ENCODE results near the gene FILIP1.
"Not testable (repeated sequence)": the region's sequence is repeated elsewhere in the genome, so short reads cannot be mapped to it uniquely, and the experiment has no call there.

FILIP1 gene

GRCh38 chr6:75419980-75420379 lies 73.6 kb downstream of the FILIP1 start:
- no peak for DNase-seq (ENCODE audit: low read depth in 3 of 3)

GRCh38 chr6:75419416-75419815 lies 74.2 kb downstream of the FILIP1 start:
- DNase-seq (ENCODE audit: low read depth in 3 of 3), result no peak

GRCh38 chr6:75418233-75418632 lies 75.4 kb downstream of the FILIP1 start:
- DNase-seq (ENCODE audit: low read depth in 3 of 3), result no peak

GRCh38 chr6:75416443-75416842 lies 77.2 kb downstream of the FILIP1 start:
- DNase-seq (ENCODE audit: low read depth in 3 of 3), result no peak

- DNase-seq (ENCODE audit: low read depth in 3 of 3), result no peak
These were observed 77.8 kb downstream of the FILIP1 start for GRCh38 chr6:75415804-75416203.

GRCh38 chr6:75414445-75415021 lies 79.1 kb downstream of the FILIP1 start:
- no peak for DNase-seq (ENCODE audit: low read depth in 3 of 3)

- no peak for DNase-seq (ENCODE audit: low read depth in 3 of 3)
These were observed 80.5 kb downstream of the FILIP1 start for GRCh38 chr6:75412969-75413662.

GRCh38 chr6:75410564-75410963 lies 83.0 kb downstream of the FILIP1 start:
- not testable (repeated sequence) for DNase-seq (ENCODE audit: low read depth in 3 of 3)

GRCh38 chr6:75409928-75410327 lies 83.7 kb downstream of the FILIP1 start:
- no peak for DNase-seq (ENCODE audit: low read depth in 3 of 3)

- no peak for DNase-seq (ENCODE audit: low read depth in 3 of 3)
These were observed 84.3 kb downstream of the FILIP1 start for GRCh38 chr6:75409286-75409685.

- no peak for DNase-seq (ENCODE audit: low read depth in 3 of 3)
These were observed 90.0 kb downstream of the FILIP1 start for GRCh38 chr6:75403563-75404080.

GRCh38 chr6:75402296-75402695 lies 91.3 kb downstream of the FILIP1 start:
- no peak for DNase-seq (ENCODE audit: low read depth in 3 of 3)

- no peak for DNase-seq (ENCODE audit: low read depth in 3 of 3)
These were observed 95.7 kb downstream of the FILIP1 start for GRCh38 chr6:75397656-75398465.

- DNase-seq (ENCODE audit: low read depth in 3 of 3), result no peak
These were observed 96.4 kb downstream of the FILIP1 start for GRCh38 chr6:75397171-75397570.

GRCh38 chr6:75396005-75396800 lies 97.4 kb downstream of the FILIP1 start:
- DNase-seq (ENCODE audit: low read depth in 3 of 3), result no peak

GRCh38 chr6:75393806-75394205 lies 99.8 kb downstream of the FILIP1 start:
- no peak for DNase-seq (ENCODE audit: low read depth in 3 of 3)

- DNase-seq (ENCODE audit: low read depth in 3 of 3), result no peak
These were observed 102.3 kb downstream of the FILIP1 start for GRCh38 chr6:75391276-75391675.

GRCh38 chr6:75386050-75386770 lies 107.4 kb downstream of the FILIP1 start:
- DNase-seq (ENCODE audit: low read depth in 3 of 3), result no peak

- DNase-seq (ENCODE audit: low read depth in 3 of 3), result no peak
These were observed 109.5 kb downstream of the FILIP1 start for GRCh38 chr6:75384116-75384515.

- no peak for DNase-seq (ENCODE audit: low read depth in 3 of 3)
These were observed 111.0 kb downstream of the FILIP1 start for GRCh38 chr6:75382634-75382900.

GRCh38 chr6:75381877-75382633 lies 111.5 kb downstream of the FILIP1 start:
- no peak for DNase-seq (ENCODE audit: low read depth in 3 of 3)

Measured in stimulated activated CD4-positive, alpha-beta T cell treated with anti-CD3 and anti-CD28 coated beads, TNF-alpha, amount 100 ng/mL, for 24 hours (primary cell).